Islet precursor cell (in vitro differentiated cells): ENCODE measurements around the gene SH3BP2.
A peak's percentile ranks its signal among the peaks of the same experiment; 100 is the strongest.
"Not testable (repeated sequence)": the region's sequence is repeated elsewhere in the genome, so short reads cannot be mapped to it uniquely, and the experiment has no call there.

Experiments
- DNase-seq: peaks from one replicate; pipeline ENCODE4 v3.0.0-alpha.2; 2018

SH3BP2 gene

DNA sequence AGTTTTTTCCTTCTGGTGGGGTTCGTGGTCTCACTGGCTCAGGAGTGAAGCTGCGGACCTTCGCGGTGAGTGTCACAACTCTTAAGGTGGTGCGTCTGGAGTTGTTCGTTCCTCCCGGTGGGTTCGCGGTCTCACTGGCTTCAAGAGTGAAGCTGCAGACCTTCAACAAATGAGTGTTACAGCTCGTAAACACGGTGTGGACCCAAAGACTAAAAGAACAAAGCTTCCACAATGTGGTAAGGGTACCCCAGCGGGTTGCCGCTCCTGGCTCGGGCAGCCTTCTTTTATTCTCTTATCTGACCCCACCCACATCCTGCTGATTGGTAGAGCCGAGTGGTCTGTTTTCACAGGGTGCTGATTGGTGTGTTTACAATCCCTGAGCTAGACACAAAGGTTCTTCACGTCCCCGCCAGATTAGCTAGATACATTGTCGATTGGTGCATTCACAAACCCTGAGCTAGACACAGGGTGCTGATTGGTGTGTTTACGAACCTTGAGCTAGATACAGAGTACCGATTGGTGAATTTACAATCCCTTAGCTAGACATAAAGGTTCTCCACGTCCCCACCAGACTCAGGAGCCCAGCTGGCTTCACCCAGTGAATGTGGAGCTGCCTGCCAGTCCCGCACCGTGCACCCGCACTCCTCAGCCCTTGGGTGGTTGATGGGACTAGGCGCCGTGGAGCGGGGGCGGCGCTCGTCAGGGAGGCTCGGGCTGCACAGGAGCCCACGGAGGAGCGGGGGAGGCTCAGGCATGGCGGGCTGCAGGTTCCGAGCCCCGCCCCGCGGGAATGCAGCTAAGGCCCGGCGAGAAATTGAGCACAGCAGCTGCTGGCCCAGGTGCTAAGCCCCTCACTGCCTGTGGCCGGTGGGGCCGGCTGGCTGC, 30.2 kb upstream of the SH3BP2 start:
- not testable (repeated sequence) for DNase-seq

DNA sequence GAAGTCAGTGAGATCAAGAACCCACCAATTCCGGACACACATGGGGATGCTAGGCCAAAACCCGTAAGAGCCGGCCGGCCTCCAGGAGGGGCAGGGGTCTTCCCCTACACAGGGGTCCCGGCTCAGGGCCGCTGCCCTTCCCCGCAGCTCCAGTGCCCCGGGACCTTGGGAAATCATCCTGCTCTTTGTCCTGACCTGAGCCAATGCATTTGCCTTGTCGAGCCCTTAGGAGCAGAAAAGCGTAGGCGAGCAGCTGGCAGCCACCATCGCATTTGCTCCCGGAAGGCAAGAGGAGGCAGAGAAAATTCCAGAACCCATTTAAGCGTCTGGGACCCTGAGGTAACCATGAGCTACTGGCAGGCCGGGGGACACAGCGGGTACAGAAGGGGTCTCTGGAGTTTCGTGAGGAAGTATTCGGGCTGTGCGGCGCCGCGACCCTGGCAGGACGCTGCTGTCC, 29.3 kb upstream of the SH3BP2 start:
- DNase-seq, result no peak

DNA sequence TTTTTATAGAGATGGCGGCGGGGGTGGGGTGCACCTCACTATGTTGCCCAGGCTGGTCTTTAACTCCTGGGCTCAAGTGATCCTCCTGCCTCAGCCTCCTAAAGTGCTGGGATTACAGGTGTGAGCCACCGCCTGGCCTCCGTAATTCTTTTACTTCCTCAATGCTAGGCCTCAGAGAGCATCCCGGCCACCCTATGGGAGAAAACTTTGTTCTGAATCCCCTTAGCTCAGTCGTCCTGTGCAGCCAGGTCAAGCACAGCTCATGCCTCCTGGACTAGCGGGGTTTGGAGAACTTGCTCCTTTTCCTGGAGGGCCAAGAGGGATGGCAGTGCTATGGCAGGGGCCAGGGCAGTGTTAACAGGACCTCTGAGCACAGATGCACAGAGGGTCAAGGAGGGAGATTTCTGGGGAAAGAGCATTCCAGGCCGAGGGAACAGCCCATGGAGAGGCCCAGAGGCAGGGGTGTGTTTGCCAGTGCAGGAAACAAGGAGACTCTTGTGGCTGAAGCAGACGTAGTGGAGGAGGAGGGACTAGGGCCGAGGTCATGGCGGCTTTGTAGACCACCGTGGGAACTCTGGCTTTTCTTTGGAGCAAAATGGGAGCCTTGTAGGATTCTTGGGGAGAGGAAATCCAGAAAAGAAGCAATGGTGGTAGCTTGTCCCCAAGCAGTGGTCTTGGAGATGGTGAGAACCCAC, 26.9 kb upstream of the SH3BP2 start:
- DNase-seq, result no peak

DNA sequence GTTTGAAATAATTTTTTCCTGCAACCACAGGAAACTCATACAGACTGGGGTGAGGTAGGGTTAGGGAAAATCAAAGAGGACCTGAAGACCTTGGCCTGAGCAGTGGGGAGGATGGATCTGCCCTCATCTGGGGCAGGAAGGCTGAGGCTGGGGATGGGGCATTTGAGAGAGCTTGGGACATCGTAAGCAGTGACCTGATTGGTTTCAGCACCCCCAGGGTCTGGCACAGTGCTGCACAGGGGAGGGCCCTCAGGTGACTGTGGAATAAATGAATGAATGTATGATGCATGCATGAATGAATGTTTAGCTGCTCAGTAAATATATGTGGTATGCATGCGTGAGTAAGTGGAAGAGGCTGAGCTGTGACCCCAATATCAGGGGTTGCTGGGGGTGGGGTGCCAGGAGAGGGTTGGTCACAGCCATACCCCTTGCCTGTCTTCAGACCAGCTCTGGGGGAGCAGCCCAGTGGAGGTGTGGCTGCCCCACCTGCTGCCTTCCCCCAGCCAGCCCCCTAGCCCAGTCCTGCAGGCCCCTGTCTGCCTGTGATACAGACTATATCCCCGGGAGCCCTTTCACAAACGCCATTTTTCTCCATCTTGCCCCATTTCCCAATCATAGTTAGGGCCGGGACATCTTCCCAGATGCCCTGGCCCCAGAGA, 25.7 kb upstream of the SH3BP2 start:
- no peak for DNase-seq

DNA sequence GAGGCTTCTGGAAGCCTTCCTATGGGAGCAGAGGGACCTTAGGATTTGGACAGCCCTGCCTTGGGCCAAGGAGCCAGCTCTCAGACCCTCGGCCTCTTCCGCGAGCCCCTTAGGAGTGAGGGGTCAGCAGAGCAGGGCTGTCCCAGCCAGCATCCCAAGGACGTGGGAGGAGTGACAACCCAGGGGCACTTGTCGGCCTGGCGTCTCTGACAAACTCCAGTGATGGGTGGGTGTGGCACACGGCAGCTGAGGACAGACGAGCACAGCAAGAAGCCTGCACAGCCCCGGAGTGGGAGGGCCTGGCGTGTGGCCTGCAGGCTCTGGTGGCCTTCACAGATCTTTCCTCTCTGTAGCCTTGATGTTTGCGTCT, 25.2 kb upstream of the SH3BP2 start:
- peak; percentile 86 for DNase-seq

DNA sequence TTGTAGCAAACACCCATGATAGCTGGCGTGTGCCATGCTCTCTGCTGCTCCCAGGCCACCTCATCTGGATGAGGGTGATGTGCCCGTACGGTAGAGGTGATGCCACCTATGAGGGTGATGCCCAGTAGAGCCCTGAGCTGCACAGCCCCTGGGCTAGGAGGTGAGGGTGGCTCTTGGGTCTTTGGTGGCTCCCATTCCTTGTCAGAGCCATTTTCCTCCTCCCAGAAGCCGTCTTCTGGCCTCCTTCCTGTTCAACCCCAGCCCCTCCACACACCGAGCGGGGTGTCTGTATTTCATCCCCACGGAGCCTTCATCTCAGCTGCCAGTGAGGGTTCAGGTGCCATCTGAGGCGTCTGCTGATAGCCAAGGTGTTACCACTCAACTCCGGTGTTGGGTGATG, 24.8 kb upstream of the SH3BP2 start:
- no peak for DNase-seq

DNA sequence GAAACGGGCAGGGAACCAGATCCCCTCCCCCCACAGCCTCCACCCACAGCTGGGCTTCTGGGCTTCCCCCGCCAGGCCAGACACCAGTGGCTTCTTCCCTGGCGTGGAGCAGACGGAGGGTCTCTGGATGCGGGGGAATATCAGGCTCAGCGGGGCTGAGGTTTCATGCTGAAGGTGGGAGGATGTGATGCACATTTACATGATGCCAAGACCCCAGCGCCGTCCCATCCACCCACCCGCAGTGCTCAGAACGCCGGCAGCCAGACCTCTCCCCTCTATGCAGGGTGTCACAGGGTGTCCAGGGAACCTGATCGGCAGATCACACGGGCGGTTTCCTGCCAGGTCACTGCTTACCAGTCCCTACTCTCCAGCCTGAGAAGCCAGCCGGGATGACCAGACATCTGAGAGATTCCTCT, 24.0 kb upstream of the SH3BP2 start:
- peak; percentile 80 for DNase-seq

DNA sequence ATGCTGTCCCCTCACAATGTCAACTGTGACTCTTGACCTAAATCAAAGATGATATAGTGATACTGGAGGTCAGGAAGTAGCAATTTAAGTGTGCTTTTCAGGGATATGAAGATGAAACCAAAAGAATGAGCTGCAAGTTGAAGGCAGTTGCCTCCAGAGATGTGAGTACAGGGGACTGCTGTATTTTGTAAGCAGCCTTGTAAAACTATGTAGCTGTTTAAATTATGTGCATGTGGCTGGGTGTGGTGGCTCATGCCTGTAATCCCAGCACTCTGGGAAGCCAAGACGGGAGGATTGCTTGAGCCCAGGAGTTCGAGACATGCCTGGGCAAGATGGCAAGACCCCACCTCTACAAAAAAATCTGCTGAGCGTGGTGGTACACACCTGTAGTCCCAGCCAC, 21.6 kb upstream of the SH3BP2 start:
- no peak for DNase-seq

DNA sequence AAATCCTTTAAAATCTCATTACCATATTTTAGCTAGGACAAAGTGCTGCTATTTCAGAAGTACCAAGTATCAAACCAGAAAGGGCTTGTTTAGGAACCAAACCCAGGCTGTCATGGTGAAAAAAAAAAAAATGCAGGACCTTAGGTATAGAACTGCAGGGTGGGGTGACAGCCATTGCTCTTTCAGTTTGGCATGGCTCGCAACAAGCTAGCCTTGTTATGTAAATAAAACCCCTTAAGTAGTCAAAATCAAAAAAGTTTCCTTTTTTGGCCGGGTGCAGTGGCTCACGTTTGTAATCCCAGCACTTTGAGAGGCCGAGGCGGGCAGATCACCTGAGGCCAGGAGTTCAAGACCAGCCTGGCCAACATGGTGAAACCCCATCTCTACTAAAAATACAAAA, 12.2 kb upstream of the SH3BP2 start:
- DNase-seq, result not testable (repeated sequence)

DNA sequence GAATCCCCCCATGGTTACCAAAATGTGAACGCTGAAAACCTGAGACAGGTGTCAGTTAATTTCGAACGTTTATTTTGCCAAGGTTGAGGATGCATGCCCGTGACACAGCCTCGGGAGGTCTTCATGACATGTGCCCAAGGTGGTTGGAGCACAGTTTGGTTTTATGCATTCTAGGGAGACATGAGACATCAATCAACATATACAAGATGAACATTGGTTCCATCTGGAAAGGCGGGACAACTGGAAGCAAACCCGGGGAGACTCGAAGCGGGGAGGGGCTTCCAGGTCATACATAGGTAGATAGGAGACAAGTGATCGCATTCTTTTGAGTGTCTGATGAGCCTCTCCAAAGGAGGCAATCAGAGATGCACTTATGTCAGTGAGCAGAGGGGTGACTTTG, 11.0 kb upstream of the SH3BP2 start:
- no peak for DNase-seq

DNA sequence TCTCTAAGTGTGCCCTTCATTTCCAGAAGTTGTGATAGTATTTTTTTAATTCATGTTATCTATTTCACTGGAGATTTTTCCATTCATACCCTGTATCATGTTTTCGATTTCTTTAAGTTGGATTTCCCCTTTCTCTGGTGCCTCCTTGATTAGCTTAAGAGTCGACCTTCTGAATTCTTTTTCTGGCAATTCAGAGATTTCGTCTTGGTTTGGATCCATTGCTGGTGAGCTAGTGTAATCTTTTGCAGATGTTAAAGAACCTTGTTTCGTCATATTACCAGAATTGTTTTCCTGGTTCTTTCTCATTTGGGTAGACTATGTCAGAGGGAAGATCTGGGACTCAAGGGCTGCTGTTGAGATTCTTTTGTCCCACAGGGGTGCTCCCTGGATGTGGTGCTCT, 9.1 kb upstream of the SH3BP2 start:
- no peak for DNase-seq

DNA sequence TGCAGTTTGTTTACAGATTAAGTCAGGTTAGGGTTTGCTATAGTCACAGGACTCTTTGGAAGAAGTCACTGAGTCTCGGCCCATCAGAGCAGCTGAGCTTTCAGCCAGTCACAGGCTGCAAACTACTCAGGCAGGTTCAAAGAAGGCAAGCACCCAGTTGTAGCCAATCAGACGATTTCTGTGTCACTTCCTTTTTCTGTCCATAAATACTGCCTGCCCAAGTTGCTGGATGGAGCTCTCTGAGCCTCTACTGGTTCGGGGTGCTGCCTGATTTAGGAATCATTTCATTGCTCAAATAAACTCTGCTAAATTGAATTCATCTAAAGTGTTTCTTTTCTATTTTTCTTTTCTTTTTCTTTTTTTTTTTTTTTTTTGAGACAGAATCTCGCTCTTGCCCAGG, 7.3 kb upstream of the SH3BP2 start:
- peak; percentile 51 for DNase-seq

DNA sequence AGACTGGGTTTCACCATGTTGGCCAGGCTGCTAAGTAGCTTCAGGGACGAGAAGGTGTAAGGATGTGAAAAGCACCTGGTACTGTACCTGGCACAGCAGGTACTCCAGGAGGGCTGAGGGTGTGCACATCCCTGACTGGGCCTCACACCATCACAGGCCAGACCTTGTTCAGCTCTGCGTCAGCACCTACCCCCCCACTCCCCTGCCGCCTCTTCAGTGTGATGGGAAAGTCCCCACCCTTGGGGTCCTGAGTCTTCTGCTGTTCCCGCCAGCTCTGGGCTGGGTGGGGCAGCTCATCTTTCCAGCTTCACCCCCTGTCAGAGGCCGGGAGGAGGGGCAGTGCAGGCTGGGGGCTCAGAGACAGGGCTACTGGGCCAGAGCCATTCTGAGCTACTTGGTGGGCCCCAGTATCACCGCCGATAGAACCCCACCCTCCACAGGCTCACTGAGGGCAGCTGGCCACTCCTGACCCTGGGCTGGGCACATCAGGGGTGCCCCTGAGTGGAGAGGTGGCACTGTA, 6.7 kb upstream of the SH3BP2 start:
- no peak for DNase-seq

DNA sequence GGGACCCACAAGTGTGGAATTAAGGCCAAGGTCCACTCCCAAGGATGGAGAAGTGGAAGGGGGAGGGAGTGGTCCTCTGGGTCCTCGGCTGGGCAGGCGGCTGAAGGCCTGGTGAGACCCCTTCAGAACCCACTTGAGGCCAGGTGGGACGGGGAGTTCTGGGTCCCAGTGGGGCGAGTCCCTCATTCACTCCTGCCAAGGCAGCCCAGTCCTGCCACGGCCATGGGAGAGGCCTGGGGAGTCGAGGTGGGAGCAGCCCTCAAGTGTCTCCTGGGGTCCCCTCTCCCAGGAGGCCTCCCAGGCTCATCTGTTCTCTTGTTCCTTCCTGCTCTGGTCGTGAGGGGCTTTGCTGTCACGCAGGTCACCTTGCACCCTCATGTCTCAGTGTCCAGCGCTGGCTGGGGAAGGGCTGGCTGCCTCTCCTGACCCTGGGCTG, 6.1 kb upstream of the SH3BP2 start:
- DNase-seq, result peak; percentile 38

DNA sequence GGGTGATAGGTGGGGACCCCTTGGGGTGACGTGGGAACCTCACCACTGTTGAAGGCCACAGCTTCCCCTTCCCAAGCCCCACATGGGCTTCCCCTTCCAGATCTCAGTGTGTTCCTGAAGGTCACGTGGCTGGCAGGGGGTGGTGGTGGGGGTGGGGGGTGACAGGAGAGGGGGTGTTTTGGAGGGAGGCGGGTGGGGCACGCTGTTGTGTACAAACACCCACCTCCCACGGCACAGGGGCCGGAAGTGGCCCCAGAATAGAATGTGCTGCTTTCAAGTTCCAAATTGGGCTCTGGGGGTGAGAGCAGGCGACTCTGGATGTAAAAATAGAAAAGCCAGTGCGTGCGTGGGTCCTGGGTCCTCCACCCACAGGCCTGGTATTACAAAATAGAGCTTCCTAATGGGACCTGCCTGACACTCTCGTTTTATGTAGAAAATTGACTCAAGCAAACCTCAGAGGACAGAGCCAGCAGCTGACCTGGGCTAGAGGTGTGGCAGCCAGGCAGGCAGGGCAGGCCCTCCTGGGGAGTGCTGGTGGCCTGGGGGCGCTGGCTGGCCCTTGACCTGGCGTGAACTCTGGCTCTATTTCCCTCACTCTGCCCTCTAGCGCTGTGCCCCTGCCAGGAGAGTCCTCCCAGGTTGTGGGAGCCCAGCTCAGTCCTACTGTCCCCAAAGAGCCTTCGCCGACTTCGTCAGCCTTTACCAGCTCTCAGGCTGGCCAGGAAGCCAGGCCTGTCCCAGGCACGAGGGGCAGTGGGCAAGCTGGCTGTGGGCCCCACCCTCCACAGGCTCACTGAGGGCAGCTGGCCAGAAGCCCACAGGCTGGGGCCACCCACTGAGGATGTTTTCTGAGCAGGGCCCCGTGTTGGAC, 5.4 kb upstream of the SH3BP2 start:
- peak; percentile 55 for DNase-seq

DNA sequence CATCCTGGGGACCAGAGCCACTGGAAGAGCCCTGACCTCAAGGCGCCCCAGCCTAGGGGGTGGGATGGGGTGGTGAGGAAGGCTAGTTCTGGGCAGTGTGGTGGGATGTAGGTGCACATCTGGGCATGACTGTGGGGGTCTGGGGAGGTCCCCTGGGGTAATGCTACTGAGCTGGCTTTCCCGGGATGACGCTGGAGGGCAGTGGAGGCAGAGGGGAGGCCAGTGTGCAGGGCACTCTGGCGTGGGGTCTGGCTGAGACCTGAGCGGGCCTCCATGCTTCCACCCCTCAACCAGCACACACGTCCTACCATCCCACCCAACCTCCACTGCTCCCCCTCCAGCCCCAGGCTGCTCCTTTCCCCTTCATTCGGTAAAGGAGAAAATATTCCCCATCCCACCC, 4.8 kb upstream of the SH3BP2 start:
- DNase-seq, result no peak

DNA sequence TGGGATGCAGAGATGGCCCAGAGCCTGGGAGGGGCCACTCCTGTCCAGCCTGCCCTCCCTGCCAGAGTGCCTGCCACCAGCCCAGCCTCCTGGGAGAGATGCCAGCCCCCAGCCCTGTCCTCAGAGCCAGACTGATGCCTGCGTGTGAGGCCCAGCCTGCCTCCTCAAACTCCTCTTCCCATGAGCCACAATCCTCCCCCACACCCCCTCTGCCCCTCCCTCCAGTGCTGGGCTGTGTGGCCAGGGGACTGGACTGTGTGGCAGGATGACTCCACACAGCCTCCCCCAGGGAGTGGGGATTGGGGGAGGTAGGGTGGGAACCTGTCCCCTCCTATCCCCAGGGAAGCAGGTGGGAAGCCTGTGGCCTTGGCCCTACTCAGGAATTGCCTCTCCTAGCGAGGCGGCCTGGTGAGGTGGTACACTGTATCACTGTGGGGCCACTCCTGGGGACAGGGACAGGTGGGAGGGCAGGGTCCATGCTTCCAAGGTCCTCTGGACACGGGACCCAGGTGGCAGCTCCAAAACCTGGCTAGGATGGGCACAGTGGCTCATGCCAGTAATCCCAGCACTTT, 4.3 kb upstream of the SH3BP2 start:
- DNase-seq, result no peak

DNA sequence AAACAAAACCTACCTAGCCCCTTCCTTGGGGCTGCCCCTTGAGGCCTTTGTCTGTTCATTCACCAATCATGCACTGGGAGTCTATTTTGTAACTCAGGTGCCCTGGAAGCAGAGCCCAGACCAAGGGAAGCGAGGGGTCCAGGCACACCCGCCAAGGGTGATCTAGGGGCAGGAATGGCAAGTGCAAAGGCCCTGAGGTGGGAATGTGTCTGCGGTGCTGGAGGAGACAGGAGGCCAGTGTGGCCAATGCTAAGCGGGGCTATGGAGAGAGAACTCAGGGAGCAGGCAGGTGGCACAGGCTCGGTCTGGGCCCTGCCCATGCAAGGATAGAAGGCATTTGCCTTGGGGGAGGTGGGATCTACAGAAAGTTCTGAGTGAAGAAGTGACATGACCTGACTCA, 3.5 kb upstream of the SH3BP2 start:
- peak; percentile 39 for DNase-seq

DNA sequence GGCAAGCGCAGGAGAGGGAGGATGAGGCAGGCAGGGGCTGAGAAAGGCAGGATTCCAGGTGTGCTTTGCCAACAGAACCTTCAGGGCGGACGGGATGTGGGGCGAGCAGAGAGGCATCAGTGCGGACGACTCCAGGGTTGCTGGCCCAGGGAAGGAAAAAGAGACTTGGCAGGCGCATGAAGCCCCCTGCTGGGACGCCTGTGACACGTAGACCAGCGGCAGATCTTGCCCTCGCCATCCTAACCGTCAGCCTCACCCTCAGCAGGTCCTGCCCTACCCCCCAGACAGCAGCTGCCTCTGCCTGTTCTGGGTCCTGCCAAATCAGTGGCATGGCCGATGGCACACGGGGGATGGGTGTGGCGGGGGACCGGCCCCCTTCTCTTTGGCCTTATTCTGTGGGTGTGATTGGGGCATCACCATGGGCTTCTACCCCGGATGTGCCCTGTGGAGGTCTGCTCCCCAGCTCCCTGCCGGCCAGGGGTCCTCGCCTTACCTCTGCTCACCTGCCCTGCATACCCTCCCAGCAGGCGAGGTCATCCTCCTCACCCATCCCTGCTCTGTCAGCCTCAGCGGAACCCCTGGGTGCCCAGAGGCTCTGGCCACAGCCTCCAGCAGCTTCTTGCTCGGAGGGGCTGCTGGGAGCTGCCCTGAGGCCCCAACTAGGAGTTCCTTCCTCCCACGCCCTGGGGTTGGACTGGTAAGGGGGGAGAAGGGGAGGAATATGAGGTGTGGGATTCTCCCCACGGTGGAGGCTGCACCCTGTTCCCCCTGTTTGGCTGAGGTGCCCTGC, 2.9 kb upstream of the SH3BP2 start:
- DNase-seq, result peak; percentile 51

DNA sequence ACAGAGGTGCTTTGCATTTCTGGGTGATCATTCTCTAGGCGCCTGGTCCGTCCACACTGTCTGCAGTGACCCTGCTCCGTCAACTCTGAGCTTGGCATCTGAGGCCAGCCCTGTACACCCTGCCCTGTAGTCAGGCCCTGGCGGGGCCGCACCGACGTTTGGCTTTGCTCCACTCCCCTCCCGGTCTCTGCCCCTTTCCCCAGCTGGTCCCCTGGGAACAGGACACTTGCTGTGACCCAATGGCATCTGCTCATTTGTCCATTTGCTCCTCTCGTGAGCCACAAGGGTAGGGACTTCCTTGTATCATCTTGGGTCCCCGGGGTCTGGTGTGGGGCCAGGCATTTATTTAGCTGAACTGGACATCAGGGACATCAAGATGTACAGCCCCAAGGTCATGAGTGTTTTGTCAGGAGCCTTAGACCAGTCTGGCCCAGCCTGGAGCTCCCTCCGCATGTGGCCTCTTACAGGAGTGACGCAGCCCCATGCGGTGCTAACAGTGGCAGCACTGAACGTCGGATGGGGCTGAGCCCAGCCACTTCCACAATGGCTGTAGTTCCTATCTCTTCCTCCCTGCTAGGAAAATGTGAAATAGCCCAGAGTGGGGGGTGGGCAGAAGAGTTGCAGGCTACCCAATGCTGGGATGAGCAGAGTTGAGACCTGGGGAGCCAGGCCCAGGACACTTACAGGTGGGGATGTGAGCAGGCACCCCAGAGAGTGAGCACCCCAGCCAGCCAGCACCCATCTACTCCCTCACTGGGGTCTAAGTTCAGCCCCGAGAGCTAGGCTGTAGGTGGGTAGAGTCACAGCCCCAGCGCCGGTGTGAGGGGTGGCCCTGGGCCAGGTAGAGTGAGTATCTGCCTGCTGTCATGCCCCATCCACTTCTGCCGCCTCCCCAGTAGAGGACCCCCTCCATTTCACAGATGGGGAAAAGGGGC, 2.0 kb upstream of the SH3BP2 start:
- DNase-seq, result peak; percentile 56
